HG02588 (cell line): ENCODE measurements around the gene MAST4.

Experiments
- ATAC-seq: cut with Tn5 transposase; IDR thresholded peaks from one replicate; pipeline ENCODE4 v1.9.1; 2021; ENCODE audit warnings: mild to moderate bottlenecking, moderate library complexity; ENCODE audit not compliant: unreplicated experiment

Gene MAST4

GRCh38 chr5:66603164-66603563 lies 7.0 kb downstream of the MAST4 start:
- no peak for ATAC-seq

- no peak for ATAC-seq
These were observed 7.7 kb downstream of the MAST4 start for GRCh38 chr5:66603881-66604280.

- no peak for ATAC-seq
These were observed 10.5 kb downstream of the MAST4 start for GRCh38 chr5:66606713-66607112.

GRCh38 chr5:66608501-66608900 lies 12.3 kb downstream of the MAST4 start:
- no peak for ATAC-seq

DNA sequence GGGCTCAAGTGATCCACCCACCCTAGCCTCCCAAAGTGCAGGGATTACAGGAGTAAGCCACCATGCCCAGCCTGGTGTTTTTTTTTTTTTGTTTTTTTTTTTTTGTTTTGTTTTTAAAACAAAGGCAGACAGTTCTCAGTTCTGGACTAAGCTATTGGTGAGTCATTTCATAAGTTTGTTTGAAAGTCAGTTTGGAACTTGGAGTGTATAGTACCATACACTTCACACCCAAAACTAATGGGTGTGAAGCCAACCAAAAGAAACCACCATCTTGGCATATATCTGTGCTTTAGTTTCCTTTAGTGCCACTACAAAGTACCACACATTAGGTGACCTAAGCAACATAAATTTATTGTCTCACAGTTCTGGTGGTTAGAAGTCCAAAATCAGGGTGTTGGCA lies 13.4 kb downstream of the MAST4 start:
- ATAC-seq, result no peak

DNA sequence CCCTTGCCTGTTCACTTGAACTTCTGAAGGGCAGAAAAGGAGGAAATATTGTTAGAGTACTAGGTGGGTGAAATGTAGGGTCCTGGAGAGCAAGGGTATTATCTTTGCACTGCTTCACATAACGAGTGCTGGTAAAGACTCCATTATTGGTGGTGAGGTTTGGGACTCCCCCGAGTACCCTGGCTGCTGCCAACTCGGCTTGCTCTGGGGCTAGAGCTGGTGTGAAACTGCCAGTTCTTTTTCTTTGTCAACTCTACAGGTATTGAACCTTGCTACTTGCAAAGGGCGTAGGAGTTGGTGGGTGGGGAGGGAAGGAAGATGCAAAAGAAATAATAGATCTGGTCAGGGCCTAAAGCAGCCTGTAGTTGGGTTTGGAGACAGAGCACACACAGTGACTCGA lies 16.0 kb downstream of the MAST4 start:
- ATAC-seq, result no peak

- no peak for ATAC-seq
These were observed 18.9 kb downstream of the MAST4 start for GRCh38 chr5:66615136-66615535.

DNA sequence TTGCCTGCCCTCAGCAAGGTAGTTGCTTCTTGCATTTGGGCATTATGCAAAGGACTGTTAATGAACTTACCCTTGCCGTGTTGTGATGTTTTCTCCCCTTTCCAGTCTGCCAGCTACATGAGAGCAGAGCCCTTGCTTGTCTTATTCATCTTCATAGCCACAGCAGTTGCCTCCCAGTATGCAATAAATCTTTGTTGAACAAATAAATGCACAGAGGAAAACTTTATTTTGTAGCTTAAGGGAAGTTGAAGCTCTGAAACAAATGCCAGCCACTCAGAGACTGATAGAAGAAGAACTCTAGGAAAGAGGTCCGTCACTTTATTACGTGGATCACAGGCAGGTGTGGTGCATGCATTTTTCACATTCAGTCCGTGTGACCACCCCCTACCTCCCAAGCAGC lies 19.7 kb downstream of the MAST4 start:
- ATAC-seq, result no peak

GRCh38 chr5:66616520-66617225 lies 20.5 kb downstream of the MAST4 start:
- ATAC-seq, result no peak

DNA sequence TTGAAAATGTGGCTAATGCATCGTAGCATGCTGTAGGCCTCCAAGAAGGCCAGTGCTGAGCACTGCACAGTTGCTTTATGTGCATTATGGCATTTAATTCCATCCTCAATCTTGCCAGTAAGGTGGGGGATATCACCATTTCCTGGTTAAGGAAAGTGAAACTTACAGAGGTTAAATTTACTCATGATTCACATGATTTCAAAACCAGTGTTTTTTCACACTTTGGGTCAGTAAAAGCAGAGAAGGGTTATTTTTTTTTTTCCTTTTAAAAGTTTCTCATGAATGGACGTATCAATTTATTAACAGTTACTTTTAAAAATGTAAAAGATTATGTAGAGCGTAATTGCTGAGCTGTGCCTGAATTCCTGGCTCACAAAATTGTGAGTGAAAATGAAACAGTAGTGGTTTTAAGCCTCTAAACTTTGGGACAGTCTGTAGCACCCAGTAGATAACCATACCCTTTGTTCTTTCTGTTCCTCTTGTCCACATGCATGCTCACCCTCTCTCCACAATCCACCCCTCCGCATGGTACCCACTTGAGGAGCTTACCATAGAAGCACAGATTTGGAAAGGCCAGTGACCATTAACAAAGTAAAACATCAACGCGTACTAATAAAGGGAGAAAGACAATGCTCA lies 21.2 kb downstream of the MAST4 start:
- no peak for ATAC-seq

- no peak for ATAC-seq
These were observed 22.0 kb downstream of the MAST4 start for GRCh38 chr5:66617991-66618768.

GRCh38 chr5:66620711-66621110 lies 24.5 kb downstream of the MAST4 start:
- ATAC-seq, result no peak

DNA sequence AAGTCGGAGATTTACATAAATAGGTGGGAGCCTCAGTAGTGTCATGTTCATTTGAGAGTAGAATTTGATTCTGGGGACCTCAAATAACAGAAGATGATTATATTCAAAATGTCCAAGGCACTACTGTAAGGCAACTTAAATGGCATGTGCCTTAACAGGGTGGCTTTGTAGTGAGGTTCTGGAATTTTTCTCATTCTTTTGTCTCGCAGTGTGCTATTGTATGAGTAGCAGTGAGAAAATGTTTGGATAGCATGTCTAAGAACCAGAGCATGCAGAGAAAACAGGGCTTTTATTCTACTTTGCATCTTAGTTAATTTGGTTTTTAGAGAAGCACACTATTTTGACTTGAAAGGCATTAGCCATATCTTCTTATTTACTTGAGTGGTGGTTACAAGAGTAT lies 25.0 kb downstream of the MAST4 start:
- ATAC-seq, result no peak

DNA sequence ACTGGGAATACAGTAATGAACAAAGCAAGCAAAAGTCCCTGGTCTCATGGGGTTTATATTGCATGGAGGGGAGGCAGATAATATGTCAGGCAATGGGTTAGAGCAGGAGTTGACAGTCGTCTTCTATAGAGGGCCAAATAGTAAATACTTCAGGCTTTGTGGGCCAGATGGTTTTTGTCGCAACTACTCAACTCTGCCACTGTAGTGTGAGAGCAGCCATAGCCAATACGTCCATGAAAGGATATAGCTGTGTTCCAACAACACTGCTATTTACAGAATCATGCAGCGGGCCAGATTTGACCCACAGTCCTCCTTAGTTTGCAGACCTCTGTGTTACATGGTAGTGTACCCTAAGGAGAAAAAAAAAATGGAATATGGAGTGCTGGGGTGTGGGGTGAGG lies 25.5 kb downstream of the MAST4 start:
- no peak for ATAC-seq

- ATAC-seq, result no peak
These were observed 32.4 kb downstream of the MAST4 start for GRCh38 chr5:66628561-66628960.

GRCh38 chr5:66629446-66629845 lies 33.3 kb downstream of the MAST4 start:
- ATAC-seq, result no peak

DNA sequence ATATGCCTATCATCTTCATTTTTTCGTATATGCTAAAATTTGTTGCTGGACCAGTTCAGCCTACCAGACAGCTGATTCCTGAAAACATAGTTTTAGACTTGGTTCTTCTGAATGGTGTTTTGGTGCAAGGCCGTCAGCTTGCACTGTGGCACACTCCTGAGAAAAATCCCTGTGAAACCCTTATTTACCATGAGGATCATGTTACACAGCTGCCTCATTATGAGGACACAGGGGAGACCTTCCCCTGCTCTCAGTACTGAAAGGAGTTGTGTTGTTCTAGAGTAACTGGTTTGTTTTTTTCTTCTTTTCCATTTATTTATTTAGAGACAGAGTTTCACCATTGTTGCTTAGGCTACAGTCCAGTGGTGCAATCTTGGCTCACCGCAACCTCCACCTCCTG lies 37.6 kb downstream of the MAST4 start:
- no peak for ATAC-seq

DNA sequence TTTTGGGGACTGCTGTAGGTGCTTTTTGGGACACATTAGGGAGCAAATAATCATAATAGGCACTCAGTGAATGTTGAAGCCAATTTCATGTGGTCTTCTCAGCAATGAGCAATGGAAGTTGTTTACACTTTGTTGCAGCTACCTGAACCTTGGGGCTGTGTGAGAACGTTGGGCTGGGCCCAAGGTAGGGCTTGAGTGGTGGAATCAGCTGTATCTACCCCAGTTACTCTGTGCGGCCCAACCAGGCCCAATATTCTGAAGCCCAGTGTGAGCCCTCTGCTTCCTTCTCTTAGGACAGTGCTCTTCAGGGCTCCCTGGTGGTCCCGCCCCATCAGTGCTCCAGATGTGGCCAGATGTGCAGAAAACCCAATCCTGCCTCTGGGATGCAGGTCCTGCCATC lies 38.4 kb downstream of the MAST4 start:
- ATAC-seq, result no peak

- no peak for ATAC-seq
These were observed 41.8 kb downstream of the MAST4 start for GRCh38 chr5:66637994-66638393.

DNA sequence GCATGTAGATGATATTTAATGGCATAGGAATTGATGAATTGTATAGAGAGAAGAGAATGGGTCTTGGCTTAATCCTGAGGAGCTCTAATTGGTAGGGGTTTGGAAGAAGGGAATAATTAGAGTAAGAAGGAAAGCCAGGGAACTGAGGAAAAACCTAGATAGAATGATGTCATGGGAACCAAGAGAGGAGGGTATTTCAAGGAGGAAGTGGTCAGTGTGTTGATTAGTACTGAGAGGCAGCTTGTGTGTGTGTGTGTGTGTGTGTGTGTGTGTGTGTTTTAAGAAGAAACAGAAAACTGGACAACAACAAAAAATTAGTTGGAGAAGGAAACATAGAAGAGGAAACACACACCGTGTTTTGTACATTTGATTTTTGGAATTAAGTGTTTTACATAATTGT lies 42.8 kb downstream of the MAST4 start:
- ATAC-seq, result no peak

GRCh38 chr5:66642538-66642937 lies 46.3 kb downstream of the MAST4 start:
- ATAC-seq, result no peak

DNA sequence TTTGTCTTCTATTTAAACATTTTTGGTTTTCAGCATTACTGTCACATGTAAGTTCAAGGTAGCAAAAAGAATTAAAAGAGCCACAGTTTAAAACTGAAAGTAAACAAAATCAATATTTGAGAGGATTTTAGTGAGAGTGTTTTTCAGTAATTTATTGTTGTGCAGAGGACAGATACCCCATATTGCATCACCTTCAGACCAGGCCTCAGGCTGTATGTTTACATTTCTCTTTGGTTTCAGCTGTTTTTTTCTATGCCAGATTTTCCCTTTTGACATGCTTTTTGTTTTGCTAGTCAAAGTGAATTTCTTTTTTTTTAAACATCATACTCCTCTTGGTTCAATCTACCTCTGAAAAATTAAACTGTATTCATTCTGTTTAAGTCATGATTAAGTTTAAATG lies 47.2 kb downstream of the MAST4 start:
- no peak for ATAC-seq
